ENCODE data around the gene GLIPR1L2.
"Not testable (repeated sequence)": the region's sequence is repeated elsewhere in the genome, so short reads cannot be mapped to it uniquely, and the experiment has no call there.

GLIPR1L2 gene

DNA sequence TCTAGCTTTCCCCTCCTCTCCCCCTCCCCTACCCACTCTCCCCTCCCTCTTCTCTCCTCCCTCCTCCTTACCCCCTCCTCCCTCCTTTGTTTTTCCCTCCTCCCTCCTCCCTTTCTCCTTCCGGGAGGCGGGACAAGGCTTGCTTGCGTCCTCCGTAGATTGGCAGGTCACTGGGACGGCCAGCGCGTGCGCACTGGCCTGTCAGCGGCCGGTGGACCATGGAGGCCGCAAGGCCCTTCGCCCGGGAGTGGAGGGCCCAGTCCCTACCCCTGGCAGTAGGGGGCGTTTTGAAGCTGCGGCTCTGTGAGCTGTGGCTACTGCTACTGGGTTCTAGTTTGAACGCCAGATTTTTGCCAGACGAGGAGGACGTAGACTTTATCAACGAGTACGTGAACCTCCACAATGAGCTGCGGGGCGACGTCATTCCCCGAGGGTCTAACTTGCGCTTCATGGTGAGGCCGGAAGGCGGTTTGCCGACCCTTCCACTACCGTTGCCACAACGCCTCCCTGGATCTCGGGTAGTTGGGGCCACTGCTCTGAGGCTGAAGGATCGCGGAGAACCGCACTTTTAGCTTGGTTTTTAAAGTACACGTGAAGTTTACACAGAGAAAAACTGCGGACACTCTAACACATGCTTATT, at the start of gene GLIPR1L2:
Gene GLIPR1L2 (plus strand): TSS at position 191 of the 640 bp plus-strand sequence. CDS start 28 bp downstream, at position 219.
- peak; percentile 38 for DNase-seq

- DNase-seq: no peak
These were observed 49.0 kb upstream of the GLIPR1L2 start for GRCh38 chr12:75341873-75342272.

GRCh38 chr12:75345531-75345930, 45.4 kb upstream of the GLIPR1L2 start:
- no peak for DNase-seq

DNA sequence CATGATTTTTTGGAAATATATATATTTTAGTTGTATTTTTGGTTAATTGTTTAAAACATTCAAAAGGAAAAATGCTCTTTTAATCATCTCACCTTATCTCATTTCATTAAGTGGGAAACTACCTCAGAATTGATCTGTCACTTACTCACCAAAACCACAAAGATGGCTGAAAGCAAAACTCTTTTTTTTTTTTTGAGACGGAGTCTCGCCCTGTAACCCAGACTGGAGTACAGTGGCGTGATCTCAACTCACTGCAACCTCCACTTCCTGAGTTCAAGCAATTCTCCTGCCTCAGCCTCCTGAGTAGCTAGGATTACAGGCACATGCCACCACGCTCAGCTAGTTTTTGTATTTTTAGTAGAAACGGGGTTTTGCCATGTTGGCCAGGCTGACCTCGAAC, 44.7 kb upstream of the GLIPR1L2 start:
- DNase-seq: not testable (repeated sequence)

DNA sequence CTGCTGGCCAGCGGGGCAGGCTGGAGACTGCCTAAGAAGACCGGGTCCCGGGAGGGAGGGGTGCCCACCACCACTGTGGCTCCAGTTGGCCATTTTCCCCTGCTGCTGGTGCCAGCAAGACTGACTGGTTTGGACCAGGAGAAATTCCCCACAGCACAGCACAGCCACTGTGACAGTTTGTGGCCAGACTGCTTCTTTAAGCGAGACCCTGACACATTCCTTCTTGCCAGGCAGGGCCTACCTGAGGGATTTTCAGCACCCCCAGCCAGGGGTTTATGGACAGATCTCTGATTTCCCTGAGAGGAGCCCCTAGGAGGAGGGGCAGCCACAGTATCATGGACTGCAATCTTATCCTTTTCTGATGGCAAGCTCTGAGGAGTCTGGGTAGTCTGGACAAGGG, 40.9 kb upstream of the GLIPR1L2 start:
- no peak for DNase-seq

DNA sequence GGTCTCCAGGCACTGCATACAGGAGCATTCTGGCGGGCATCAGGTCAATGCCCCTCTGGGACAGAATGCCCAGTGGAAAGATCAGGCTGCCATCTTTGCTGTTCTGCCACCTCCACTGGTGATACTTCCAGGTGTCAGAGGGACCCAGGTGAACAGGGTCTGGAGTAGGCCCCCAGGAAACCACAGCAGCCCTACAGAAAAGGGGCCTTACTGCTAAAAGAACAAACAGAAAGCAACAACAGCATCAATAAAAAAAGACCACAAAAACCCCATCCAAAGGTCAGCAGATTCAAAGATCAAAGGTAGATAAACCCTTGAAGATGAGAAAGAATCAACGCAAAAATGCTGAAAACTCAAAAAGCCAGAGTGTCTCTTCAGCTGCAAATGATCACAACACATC, 40.5 kb upstream of the GLIPR1L2 start:
- DNase-seq: no peak

DNA sequence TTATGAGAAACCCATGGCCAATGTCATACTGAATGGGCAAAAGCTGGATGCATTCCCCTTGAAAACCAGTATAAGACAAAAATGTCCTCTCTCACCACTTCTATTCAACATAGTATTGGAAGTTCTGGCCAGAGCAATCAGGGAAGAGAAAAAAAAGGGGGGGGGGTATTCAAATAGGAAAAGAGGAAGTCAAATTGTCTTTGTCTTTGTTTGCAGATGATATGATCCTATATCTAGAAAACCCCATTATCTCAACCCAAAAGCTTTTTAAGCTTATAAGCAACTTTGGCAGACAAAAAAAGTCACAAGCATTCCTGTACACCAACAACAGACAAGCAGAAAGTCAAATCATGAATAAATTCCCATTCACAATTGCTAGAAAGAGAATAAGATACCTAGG, 36.9 kb upstream of the GLIPR1L2 start:
- no peak for DNase-seq

DNA sequence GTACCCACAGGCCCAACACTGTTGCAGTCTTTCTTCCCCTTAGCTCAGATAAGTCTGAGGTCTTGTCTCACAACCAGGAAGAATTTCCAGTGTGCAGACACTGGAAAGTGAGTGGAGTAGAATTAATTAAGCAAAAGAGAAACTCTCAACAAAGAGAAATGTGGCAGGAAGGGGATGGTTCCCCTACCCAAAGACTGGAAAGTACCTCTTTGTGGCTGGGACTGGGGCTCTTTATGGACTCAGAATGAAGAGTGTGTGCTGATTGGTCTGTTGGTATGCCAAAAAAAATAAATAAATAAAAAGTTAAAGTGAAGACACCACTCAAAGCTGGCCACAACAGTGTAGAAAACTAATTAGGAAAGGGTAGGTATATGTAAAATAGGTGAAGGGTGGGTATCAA, 30.0 kb upstream of the GLIPR1L2 start:
- DNase-seq: no peak

- DNase-seq: no peak
These were observed 29.5 kb upstream of the GLIPR1L2 start for GRCh38 chr12:75361408-75361807.

DNA sequence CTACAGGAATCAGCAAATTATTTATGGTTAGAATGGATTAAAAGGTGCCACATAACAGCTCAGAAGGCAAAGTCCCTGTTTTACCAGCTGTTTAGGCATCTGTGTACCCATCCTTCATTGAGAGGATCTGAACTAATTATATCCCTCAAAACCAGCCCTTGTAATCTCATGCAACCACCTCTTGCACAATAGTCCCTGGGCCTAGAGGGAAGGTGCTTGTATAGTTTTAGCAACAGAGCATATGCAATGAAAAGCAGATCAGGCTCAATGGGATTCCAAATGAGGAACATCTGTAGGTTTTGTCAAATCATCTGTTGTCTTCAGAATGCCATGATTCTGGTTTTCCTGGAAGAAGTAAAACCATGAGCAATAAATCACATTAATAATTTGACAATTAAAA, 26.0 kb upstream of the GLIPR1L2 start:
- DNase-seq: no peak

GRCh38 chr12:75366629-75367028, 24.3 kb upstream of the GLIPR1L2 start:
- no peak for DNase-seq

GRCh38 chr12:75374971-75375370, 15.9 kb upstream of the GLIPR1L2 start:
- no peak for DNase-seq

DNA sequence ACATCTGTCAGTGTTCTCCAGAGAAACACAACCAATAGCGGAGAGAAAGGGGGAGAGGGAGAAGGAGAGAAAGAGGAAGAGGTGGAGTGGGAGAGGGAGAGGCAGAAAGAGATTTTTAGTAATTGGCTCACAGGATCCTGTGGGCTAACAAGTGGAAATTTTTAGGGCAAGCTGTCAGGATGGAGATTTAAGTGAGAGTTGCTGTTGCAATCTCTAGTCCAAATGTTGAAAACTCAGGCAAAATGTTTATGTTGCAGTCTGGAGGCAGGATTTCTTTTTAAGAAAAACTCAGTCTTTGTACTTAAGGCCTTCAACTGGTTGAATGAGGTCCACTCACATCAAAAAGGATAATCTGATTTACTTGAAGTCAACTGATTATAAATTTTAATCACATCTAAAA, 12.5 kb upstream of the GLIPR1L2 start:
- DNase-seq: no peak

DNA sequence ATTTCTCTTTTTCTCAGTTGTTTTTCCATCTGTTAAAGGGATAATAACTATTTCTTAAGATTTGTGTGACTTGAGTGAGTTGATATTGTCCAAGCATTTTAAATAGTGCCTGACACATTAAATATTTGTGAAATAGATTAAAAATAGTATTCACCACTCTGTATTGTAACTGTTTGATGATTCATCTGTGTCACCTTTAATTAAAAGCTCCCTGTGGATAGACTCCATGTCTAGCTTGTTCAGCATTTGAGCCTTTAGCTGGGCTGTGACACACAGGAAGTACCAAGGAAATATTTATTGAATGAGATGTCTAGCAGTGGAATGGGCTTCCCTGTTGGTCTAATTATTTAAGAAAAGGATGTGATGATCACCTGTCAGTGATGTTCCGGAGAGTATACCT, 1.8 kb upstream of the GLIPR1L2 start:
- no peak for DNase-seq

DNA sequence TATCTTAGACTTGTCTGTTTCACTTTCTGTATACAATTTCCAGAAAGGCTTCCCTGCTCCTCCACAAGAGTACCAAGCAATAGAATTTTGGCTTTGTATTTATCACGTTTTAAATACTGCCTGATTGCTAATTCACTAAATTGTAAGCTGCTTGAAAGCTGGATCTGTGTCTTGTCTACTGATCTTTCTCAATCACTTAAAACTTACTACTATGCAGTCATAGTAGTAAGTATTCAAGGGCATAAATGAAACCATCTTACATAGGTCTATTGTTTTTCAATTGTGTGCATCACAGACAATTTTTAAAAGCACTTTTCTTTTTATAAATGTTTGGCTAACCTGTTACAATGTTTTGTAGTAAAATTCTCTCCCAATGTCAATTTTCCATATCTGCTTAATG, 1.2 kb upstream of the GLIPR1L2 start:
- DNase-seq: no peak

- no peak for DNase-seq
These were observed 562 bp upstream of the GLIPR1L2 start for GRCh38 chr12:75390156-75390898.

DNA sequence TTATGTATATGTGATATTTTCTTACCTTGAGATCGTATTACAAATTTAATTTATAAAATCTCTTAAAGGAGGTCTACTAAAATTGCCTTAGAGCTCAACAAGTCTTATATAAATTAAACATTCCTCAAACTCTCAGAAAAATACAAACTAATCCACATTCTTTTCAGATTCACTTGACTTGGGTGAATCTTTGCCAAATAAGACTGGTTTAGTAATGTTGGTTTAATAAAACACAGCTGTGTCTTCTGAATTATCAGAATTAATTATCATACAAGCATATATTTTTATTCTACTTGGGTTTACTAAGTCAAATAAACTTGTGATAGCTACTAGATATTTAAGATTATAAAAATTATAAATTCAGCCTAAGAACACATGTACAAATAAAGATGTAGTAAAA, 13.3 kb downstream of the GLIPR1L2 start:
- DNase-seq: no peak

DNA sequence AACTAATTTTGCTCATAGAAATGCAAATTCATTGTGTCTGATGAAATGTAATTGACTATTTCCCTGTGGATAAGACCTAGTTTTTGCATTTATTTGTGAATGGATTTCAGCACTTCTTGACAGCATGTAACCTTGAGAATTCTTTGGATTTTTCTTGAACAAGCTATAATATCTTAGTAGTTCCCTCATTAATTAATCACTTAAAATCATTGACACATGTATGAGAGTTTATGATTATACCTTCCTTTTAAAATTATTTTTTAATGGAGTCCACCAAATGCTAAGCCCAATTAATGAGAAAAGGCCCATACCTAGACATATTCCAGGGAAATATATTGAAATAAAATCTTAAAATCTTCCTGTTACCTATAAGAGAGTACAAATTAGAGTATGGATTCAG, 16.8 kb downstream of the GLIPR1L2 start:
- DNase-seq: no peak

DNA sequence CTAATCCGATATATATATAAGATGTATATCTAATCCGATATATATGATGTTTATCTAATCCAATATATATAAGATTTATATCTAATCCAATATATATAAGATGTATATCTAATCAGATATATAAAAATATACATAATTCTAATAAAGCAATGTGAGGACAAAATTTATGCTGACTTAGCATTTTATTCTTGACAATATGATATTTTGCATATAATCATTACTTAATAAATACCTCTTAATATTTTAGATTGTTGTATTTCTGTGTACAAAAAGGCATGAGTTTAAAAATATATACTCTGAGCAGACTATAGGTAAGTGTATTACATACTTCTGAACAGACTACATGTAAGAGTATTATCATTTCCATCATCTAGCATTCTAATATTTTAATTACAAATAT, 18.9 kb downstream of the GLIPR1L2 start:
- DNase-seq: no peak

DNA sequence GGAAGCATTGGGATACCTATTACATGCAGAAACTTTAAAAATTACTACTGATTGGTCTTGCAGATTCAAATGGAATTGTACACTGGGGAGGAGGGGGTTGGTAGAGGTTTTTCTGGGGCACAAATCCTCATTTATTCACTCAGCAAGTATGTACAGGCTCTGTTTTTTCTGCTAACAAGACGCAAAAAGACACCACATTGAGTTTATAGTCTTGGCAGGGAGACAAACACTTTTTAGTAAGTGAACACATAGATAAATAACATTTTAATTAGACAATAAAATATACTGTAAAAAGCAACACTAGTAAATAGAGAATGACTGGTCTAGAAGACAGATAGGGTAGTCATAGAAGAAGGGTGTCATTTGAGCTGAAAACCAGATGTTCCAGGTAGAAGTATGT, 23.8 kb downstream of the GLIPR1L2 start:
- DNase-seq: no peak

DNA sequence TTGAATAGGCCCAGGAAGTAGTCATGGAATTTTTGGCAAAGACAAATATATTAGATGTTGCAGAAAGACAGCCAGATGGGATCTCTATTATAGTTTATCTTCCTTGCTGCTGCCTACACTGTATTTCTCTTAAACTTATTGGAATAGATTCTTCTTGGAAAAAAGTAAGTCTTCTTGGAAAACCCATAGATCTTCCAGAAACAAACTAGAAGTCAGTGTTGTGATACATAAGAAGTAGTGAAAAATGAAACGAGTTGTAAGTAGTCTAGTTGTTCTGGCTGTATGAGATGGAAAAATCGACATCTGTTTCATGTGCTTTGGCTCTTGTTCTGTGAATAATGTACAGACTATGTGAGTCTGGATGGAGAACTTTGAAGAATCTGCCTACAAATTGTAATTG, 29.0 kb downstream of the GLIPR1L2 start:
- no peak for DNase-seq

DNA sequence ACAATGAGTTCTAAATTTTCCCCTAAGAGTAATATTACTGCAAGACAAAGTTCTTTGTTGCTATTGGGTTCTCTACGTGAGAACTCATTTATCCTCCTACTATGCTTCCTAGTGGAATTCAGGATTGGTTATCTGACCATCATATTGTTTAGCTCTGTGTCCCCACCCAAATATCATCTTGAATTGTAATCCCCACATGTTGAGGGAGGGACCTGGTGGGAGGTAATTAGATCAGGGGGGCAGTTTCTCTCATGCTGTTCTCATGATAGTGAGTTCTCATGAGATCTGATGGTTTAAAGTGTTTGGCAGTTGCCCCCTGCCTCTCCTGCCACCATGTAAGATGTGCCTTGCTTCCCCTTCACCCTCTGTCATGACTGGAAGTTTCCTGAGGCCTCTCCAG, 36.6 kb downstream of the GLIPR1L2 start:
- no peak for DNase-seq

GRCh38 chr12:75428767-75429166, 37.9 kb downstream of the GLIPR1L2 start:
- no peak for DNase-seq

DNA sequence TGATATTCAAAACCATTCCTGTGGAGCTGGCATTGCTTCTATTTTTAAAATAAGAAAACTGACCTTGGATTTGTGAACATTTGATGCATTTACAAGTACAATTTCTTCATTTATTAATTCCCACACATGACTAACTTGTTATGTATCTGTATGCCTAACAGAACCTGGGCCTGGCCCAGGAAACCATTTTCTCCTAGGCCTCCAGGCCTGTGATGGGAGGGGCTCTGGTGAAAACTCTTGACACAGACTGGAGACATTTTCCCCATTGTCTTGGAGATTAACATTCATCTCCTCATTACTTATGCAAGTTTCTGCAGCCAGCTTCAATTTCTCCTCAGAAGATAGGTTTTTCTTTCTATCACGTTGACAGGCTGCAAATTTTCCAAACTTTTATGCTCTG, 42.0 kb downstream of the GLIPR1L2 start:
- DNase-seq: no peak

DNA sequence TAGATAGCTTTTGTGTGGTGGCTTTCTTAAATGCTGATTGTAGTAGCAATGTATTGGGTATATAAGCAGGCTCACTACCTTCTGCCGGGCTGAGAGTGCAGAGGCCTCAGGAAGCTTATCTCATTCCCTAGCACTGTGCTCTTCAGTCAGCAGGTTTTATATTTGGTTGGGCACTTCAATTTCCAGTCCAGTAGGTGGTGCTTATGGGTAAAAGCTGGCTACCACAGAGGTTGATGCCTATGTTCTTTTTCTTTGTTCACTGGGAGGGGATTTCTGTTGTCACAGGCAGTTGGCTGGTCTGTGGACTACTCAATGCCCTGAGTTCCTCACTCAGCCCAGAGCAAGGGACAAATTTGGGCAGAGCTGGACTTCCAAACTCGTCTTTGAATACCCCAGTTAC, 46.7 kb downstream of the GLIPR1L2 start:
- DNase-seq: no peak
